HG02981 (cell line): ENCODE results near the gene RIN2.
"Not testable (repeated sequence)": the region's sequence is repeated elsewhere in the genome, so short reads cannot be mapped to it uniquely, and the experiment has no call there.

ENCODE experiments used
- ATAC-seq: cut with Tn5 transposase; IDR thresholded peaks from one replicate; pipeline ENCODE4 v1.9.1; 2021; ENCODE audit warnings: mild to moderate bottlenecking, moderate library complexity; ENCODE audit not compliant: unreplicated experiment

Gene RIN2

DNA sequence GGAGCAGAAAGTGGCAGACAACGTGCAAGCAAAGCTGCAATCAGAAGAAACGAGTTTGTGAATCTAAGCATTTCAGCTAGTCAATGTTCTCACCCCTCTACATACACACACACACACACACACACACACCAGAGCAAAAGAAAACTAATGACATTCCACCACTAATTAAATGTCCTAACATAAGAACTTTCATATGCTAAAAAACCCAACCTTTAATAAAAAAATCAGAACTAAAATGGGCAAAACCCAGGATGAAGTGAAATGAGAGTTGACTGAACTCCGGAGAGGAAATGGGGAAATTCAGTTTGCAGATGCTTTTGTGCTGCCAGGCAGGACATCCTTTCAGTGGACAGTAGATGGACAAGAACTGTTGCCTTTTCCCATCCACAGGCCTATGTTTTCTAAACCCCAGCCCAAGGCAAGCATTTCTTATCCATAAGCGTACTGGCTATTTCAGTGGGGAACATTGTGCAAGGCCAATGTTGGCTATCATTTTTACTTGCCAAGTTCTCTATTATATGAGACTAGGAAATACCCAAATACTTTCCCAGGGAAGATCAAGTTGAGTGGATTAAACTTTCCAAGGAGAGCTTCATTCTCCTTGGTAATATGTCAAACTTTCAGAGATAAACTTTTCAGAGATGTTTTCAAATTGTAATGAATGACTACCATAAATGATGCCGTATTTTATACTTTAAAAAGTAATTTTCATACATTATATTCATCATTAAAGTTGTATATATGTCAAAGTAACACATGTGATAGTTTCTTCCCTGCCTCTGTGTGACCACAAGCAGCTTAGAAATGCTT is 27.3 kb downstream of the RIN2 start:
- no peak for ATAC-seq

DNA sequence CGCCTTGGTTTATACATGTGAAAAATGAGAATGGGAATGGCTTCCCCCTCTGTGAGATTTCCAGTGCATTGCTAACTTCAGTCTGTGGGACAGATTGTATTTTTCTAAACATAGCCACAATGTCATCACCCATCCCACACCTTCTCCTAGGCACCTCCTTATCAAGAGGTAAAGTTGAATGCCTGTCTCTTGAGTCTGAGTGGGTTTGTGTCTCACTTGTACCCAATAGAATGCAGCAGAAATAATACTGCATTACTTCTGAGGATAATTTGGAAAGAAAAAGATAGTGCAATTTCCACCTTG is 27.9 kb downstream of the RIN2 start:
- no peak for ATAC-seq

DNA sequence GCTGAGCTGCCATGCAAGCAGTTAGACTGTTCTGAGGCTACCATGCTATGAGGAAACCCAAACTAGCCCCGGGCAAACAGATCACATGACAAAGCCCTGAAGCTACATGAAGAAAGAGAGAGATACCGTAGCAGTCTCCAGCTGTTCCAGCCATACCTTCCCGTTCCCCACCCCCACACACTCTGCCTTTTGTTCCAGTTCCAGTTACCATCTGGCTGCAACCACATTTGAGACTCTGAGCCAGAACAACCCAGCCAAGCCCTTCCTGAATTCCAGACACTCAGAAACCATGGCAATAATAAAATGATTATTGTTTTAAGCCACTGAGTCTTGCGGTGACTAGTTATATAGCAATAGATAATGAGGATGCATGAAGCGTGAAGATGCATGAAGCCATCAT is 28.3 kb downstream of the RIN2 start:
- ATAC-seq, result no peak

DNA sequence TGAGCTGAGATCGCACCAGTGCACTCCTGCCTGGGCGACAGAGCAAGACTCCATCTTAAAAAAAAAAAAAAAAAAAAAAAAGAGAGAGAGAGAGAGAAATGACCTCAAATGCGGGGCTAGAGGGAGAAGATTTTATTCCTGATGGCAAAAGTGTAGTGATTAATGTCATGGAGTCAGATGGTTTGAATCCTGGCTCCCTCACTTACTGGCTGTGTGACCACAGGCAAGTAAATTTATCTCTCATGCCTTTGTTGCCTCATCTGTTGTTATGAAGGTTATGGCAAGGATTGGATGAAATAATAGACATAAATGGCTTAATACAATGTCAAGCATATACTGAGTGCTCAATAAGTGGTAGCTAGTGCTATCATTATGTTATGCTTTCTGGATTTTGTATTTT is 29.3 kb downstream of the RIN2 start:
- ATAC-seq, result no peak

DNA sequence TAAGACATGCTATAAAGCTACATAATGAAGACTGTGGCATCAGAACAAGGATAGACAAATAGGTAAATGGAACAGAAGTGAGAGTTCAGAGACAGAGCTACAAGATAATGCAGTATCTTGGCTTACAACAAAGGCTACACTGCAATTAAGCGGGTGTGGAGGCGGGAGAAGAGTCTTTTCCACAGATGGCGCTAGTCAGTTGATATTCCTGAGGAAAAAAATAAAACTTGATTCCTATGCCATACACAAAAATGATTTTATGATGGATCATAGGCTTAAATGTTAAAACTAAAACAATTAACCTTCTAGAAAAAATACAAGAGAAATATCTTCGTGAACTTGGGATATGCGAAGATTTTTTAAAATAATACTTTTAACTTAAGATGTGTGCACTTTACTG is 31.0 kb downstream of the RIN2 start:
- ATAC-seq, result no peak

DNA sequence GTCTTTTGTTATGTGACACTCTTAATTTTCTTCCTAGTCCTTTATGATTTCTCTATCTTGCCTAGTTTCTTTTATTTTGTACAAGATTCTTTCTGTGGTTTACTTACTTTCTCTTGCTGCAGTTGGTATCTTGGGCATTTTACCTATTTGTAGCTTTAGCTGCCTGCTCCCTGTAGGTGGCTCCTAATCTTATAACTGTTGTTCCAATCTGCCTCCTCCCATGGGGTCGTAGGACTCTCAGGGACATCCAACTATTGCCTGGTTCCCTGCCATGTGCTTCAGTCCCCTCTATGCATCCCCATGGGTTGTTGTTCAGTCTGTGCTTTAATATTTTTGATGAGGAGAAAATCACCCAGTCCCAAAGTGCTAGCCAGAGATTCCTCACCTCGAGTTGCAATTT is 31.4 kb downstream of the RIN2 start:
- no peak for ATAC-seq

DNA sequence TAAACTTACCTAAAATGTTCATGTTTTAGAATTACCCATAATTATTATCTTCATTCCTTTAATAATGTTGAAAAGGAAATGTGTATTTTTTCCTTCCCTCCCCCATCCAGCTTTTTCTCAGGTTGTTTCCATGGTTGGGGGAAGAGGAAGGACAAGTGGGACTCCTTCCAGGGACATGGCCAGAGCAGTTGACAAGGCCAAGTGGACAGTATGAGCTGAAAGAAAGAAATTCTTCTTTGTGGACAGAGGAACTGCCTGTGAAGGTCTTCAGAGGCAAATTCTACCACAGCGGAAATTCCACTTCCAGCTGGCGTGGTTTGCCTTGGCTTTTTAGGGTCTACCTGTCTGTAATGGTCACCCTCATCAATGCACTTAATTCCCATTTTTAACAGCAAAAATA is 33.8 kb downstream of the RIN2 start:
- ATAC-seq, result no peak

DNA sequence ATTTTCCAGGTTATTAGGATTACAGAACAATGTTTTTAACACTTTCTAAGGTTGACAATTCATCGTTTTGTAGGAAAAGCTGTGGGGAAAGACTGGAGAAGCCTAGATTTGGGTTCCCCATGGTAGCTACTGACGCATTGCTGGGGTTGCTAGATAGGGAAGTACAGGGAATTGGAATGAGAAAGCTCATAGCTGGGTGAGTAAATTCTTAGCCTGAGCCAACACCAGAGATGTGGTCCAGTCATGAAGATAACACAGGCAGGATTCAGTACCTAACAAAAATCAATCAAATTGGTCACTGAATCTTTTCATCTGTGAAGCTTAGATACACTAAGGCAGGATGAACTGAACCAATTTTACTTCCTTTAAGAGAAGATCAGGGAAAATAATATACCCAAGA is 35.7 kb downstream of the RIN2 start:
- ATAC-seq, result no peak

DNA sequence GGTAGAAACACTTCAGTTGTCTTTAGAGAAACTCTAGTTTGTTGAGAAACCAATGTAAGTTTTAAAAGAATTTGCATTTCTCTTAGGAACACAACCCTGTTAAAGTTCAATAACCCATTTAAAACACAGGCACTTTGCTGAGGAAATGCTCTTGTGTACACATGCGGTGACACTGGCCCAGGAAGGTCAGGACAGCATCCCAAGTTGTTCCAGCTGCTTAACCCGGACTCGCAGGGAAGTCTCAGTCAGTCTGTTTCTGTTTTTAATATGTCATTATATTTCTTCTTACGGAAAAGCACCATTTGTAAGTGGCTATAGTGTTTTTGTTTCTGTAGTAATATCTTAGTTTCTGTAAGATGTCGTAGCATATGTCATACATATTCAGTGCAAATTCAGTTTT is 36.9 kb downstream of the RIN2 start:
- no peak for ATAC-seq

DNA sequence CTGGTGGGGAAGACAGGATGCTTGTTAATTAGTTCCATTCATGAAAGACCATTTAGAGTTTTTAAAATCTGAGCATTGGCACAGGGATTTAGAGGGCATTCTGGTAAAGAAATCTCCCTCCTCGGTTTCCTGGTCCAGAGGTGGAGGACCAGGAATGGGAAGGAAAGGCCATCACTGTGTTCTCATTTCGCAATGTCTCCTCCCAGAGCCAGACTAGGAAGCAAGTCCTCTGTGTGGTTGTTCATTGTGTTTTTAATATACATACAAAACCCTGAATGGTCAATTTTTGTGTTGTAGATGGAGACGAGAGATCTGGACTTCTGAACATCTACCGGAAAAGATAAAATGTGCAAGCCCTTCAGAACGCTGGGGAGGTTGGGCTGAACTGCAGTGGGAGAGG is 41.3 kb downstream of the RIN2 start:
- ATAC-seq, result no peak

DNA sequence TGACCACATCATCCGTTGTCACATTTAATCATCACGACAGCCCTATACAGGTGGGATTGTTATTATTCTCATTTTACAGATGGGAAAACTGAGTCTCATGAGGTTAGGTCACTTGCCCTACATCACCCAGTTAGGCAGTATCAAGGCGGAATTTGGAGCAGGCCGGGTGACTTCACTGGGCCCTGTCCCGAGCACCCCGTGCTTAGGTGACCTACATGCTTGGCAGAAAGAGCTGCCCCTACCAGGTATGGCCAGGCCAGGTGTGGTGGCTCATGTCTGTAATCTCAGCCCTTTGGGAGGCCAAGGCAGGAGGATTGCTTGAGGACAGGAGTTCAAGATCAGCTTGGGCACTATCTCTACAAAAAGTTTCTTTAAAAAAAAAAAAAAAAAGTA is 44.0 kb downstream of the RIN2 start:
- ATAC-seq, result no peak

DNA sequence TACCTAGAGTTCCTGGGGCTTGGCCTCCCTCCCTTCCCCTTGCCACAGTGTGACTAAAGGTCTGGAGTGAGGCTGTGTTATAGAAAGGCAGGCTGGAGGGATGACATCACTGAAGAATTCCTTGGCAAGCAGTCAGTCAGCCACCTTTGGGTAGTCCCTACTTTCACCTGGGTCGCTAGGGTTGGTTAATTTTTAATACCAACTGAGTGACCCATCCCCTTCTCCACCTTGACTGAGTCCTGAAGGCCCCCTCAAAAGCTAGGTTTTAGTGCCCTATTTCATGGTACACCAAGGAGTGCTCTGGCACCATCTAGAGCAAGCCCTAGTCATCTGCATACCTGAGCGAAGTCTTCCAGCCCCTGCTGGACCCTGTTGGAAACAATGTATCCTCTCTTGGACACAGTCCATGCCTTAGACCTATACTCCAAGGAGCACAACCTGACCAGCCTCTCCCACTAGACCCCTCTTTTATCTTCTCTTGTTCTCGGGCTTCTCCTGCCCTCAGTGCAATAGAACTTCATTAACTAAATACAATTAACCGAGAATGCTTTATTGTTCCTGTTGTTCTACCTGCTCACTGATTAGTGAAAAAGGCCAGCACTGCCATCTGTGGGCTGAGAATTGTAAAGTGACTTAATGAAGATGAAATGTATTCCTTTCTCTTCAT is 44.6 kb downstream of the RIN2 start:
- no peak for ATAC-seq

DNA sequence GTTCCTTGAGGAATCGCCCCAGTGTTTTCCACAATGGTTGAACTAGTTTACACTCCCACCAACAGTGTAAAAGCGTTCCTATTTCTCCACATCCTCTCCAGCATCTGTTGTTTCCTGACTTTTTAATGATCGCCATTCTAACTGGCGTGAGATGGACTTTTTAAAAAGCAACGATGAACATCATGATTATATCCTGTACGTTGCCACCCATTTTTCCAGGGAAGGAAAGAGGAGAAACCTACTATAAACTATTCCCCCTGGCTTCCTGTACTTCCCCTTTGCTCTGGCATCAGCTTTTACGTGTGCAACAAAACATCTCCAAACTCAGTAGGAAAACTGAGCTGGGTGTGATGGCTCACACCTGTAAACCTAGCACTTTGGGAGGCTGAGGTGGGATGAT is 48.2 kb downstream of the RIN2 start:
- ATAC-seq, result not testable (repeated sequence)

DNA sequence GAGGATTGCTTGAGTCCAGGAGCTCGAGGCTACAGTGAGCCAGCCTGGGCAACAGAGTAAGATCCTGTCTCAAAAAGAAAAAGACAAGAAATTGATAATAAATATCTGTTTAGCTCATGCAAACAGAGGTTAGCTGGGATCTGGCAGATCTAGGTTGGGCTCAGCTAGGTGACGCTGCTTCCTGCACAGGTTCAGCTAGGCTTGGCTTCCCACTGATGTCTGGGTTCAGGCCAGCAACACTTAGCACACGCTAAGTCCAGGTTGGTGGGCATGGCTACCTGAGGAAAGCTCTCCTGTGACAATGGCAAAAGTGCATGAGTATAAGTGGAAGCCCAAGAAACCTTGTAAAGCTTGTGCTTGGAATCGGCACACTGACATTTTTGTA is 48.7 kb downstream of the RIN2 start:
- no peak for ATAC-seq

DNA sequence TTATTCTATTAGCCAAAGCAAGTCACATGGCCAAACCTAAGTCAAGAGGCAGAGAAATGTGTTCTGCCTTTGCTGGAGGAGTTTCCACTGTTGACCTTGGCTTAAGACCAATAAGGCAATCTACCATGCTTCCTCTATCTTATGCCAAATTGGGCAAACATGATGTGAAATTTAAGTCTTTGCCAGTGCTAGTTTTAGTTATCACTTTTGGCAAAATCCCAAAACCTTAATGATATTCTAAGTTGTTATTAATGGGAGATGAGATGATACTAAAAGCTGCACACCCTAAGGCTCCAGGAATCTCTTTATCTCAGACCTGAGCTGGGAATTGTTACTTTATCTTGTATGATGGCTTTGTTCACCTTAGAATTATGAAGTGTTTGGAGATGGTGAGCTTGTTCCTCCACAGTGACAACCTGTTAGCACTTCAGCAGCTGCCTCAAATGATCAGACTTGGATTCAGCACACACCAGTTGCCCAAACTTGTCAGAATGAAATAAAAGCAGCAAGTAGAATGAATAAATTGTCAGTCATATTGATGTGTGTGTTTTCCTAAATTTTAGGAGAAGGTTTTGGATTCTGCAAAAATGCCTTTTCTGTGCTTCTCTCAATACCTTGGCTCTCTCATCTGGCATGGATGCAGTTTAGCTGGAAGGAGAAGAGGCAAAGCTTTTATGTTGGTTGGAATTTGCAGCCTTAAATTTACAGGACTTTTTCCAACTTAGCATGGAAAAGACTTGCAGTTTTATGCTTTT is 49.3 kb downstream of the RIN2 start:
- no peak for ATAC-seq
